ENCODE results near the gene CHST2. TPM values are rescaled to one million over a fixed set of nuclear protein-coding genes. Genes with fewer than 3 reads are reported as not detected.
A peak's percentile ranks its signal among the peaks of the same experiment; 100 is the strongest.
"Not testable (repeated sequence)": the region's sequence is repeated elsewhere in the genome, so short reads cannot be mapped to it uniquely, and the experiment has no call there.

CHST2 gene
- total RNA-seq (2014; rRNA removed; shearing (Covaris generic)): not detected in 2 replicates

GRCh38 chr3:143119009-143119914 lies at the start of gene CHST2:
Gene CHST2 (plus strand): TSS chr3:143119771. CDS start chr3:143120817, 1,046 bp downstream.
- DNase-seq (ENCODE audit: low spot score): no peak

GRCh38 chr3:143070977-143071551 lies 48.5 kb upstream of the CHST2 start:
- DNase-seq (ENCODE audit: low spot score): peak; percentile 26

GRCh38 chr3:143071776-143072175 lies 47.8 kb upstream of the CHST2 start:
- no peak for DNase-seq (ENCODE audit: low spot score)

GRCh38 chr3:143072298-143073020 lies 47.1 kb upstream of the CHST2 start:
- DNase-seq (ENCODE audit: low spot score): not testable (repeated sequence)

- not testable (repeated sequence) for DNase-seq (ENCODE audit: low spot score)
Measured at GRCh38 chr3:143073541-143073940, 46.0 kb upstream of the CHST2 start.

- not testable (repeated sequence) for DNase-seq (ENCODE audit: low spot score)
Measured at GRCh38 chr3:143073983-143074382, 45.6 kb upstream of the CHST2 start.

- no peak for DNase-seq (ENCODE audit: low spot score)
Measured at GRCh38 chr3:143078883-143079282, 40.7 kb upstream of the CHST2 start.

- DNase-seq (ENCODE audit: low spot score): no peak
Measured at GRCh38 chr3:143080196-143080595, 39.4 kb upstream of the CHST2 start.

GRCh38 chr3:143081365-143081764 lies 38.2 kb upstream of the CHST2 start:
- DNase-seq (ENCODE audit: low spot score): no peak

- DNase-seq (ENCODE audit: low spot score): no peak
Measured at GRCh38 chr3:143081844-143082778, 37.5 kb upstream of the CHST2 start.

- DNase-seq (ENCODE audit: low spot score): no peak
Measured at GRCh38 chr3:143083781-143084180, 35.8 kb upstream of the CHST2 start.

GRCh38 chr3:143084856-143085731 lies 34.5 kb upstream of the CHST2 start:
- no peak for DNase-seq (ENCODE audit: low spot score)

- no peak for DNase-seq (ENCODE audit: low spot score)
Measured at GRCh38 chr3:143088835-143089234, 30.7 kb upstream of the CHST2 start.

- DNase-seq (ENCODE audit: low spot score): no peak
Measured at GRCh38 chr3:143089965-143090364, 29.6 kb upstream of the CHST2 start.

GRCh38 chr3:143090486-143090885 lies 29.1 kb upstream of the CHST2 start:
- DNase-seq (ENCODE audit: low spot score): no peak

- no peak for DNase-seq (ENCODE audit: low spot score)
Measured at GRCh38 chr3:143090976-143091837, 28.4 kb upstream of the CHST2 start.

GRCh38 chr3:143092191-143092590 lies 27.4 kb upstream of the CHST2 start:
- no peak for DNase-seq (ENCODE audit: low spot score)

GRCh38 chr3:143095813-143096212 lies 23.8 kb upstream of the CHST2 start:
- no peak for DNase-seq (ENCODE audit: low spot score)

Measured in HT-29 (cell line).